Calu3 (cell line): ENCODE data around the gene B4GALT2. TPM values are rescaled to one million over a fixed set of nuclear protein-coding genes. Genes with fewer than 3 reads are reported as not detected.

Experiments used
- BruUV-seq: library from RNA; stranded (reverse); fragments of 400-500 nt; replicated peaks from 2 replicates; lab custom pipeline; 2021; lab: Mats Ljungman, UMichigan
- CTCF ChIA-PET: fragments of 300-600 bp; sonication (Branson Sonifier 250); formaldehyde crosslinking; loops from one replicate; lab custom pipeline; 2022; ENCODE audit warnings: antibody characterized with exemption; lab: Charles Lee
- DNase-seq: peaks from one replicate; pipeline ENCODE4 v3.0.0; 2022
- H3K27ac Mint-ChIP-seq: one replicate; pipeline ENCODE4 v1.8.0; 2022; ENCODE audit warnings: mixed read lengths; ENCODE audit not compliant: unreplicated experiment
- H3K27me3 Mint-ChIP-seq: one replicate; pipeline ENCODE4 v1.8.0; 2022; ENCODE audit warnings: mixed read lengths; ENCODE audit not compliant: unreplicated experiment
- H3K36me3 Mint-ChIP-seq: one replicate; pipeline ENCODE4 v1.8.0; 2022; ENCODE audit warnings: mild to moderate bottlenecking, moderate library complexity, mixed read lengths; ENCODE audit not compliant: insufficient read depth, unreplicated experiment
- H3K4me1 Mint-ChIP-seq: one replicate; pipeline ENCODE4 v1.8.0; 2022; ENCODE audit warnings: mild to moderate bottlenecking, low read depth, mixed read lengths; ENCODE audit not compliant: unreplicated experiment
- H3K4me3 Mint-ChIP-seq: one replicate; pipeline ENCODE4 v1.8.0; 2022; ENCODE audit warnings: mild to moderate bottlenecking, low read depth, moderate library complexity, mixed read lengths; ENCODE audit not compliant: unreplicated experiment
- H3K9me3 Mint-ChIP-seq: one replicate; pipeline ENCODE4 v1.8.0; 2022; ENCODE audit warnings: low read depth, mixed read lengths; ENCODE audit not compliant: unreplicated experiment
- intact Hi-C: fragments of 100-400 bp; cut with micrococcal nuclease; formaldehyde crosslinking; loops from one replicate; pipeline ENCODE4 v1.10.0; 2022; ENCODE audit not compliant: unreplicated experiment
- total RNA-seq: library from RNA; stranded (reverse); gene quantifications from 2 replicates; pipeline ENCODE4 v1.2.3, GENCODE V29; 2022
- TF ChIP-seq, protein P1 (sequence below): fragments of 200-600 bp; IDR thresholded peaks from one replicate; pipeline ENCODE4 v1.8.0; 2022; ENCODE audit warnings: antibody characterized with exemption; ENCODE audit not compliant: unreplicated experiment

Gene B4GALT2
- total RNA-seq, 1 experiment from 2014 or later = 50.9 TPM

- Mint-ChIP-seq H3K36me3 (peaks cover 5% of the 10 kb centered on the region), H3K27ac (no peak overlapping the region), H3K4me3 (no peak overlapping the region), H3K9me3 (no peaks in the 10 kb centered on the region), H3K27me3 (no peaks in the 10 kb centered on the region), H3K4me1 (peaks cover 9% of the 10 kb centered on the region)
- BruUV-seq = no TSS peak
- no peak for DNase-seq
- CTCF ChIA-PET = interaction anchor here (0.6 to 1.2 kb wide), 2 partner anchors 12 to 465 kb away, joined by 5 to 6 read pairs; no protein-coding TSS in a partner anchor
- intact Hi-C loops = no loop called here
- TF ChIP-seq, protein P1, sequence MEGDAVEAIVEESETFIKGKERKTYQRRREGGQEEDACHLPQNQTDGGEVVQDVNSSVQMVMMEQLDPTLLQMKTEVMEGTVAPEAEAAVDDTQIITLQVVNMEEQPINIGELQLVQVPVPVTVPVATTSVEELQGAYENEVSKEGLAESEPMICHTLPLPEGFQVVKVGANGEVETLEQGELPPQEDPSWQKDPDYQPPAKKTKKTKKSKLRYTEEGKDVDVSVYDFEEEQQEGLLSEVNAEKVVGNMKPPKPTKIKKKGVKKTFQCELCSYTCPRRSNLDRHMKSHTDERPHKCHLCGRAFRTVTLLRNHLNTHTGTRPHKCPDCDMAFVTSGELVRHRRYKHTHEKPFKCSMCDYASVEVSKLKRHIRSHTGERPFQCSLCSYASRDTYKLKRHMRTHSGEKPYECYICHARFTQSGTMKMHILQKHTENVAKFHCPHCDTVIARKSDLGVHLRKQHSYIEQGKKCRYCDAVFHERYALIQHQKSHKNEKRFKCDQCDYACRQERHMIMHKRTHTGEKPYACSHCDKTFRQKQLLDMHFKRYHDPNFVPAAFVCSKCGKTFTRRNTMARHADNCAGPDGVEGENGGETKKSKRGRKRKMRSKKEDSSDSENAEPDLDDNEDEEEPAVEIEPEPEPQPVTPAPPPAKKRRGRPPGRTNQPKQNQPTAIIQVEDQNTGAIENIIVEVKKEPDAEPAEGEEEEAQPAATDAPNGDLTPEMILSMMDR = no peak
Measured at GRCh38 chr1:44016890-44017400, 37.9 kb downstream of the B4GALT2 start.

- Mint-ChIP-seq H3K36me3 (peaks cover 11% of the 10 kb centered on the region), H3K4me3 (no peak overlapping the region), H3K27ac (no peak overlapping the region), H3K27me3 (no peaks in the 10 kb centered on the region), H3K4me1 (peaks cover 3% of the 10 kb centered on the region), H3K9me3 (no peaks in the 10 kb centered on the region)
- DNase-seq = no peak
- intact Hi-C loops = no loop called here
- no TSS peak for BruUV-seq
- CTCF ChIA-PET = no interaction called here
- TF ChIP-seq, protein P1 = no peak
Measured at GRCh38 chr1:44019466-44019948, 40.5 kb downstream of the B4GALT2 start.

GRCh38 chr1:44020464-44020863 is 41.5 kb downstream of the B4GALT2 start:
- no TSS peak for BruUV-seq
- no peak for DNase-seq
- Mint-ChIP-seq H3K4me1 (peaks cover 13% of the 10 kb centered on the region), H3K27ac (no peak overlapping the region), H3K9me3 (no peaks in the 10 kb centered on the region), H3K4me3 (no peak overlapping the region), H3K36me3 (peaks cover 18% of the 10 kb centered on the region), H3K27me3 (no peaks in the 10 kb centered on the region)
- TF ChIP-seq, protein P1 = no peak
- intact Hi-C loops = no loop called here
- CTCF ChIA-PET = interaction anchor here (1.0 kb wide), 1 partner anchor 10 kb away, joined by 3 read pairs; the partner anchor contains the start of gene SLC6A9

DNA sequence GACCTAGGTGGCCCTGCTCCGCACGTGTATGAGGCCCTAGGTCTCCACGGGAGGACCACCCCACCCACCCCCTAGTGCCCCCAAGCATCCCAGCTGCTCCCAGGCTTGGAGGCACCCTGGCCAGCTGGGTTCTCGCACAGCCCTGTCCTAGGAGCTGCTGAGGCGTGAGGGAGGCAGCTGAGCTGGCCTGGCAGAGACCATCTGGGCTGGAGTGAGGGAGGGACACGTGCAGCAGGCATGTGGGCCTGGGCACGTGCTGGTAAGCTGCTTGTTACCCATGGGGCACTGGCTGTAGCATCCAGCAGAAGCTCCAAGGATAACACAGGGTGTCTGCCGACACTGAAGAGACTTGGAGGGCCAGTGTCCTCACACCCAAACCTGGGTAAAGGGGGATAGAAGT is 42.1 kb downstream of the B4GALT2 start:
- H3K9me3 Mint-ChIP-seq = no peaks in the 10 kb centered on the region
- no peak for DNase-seq
- TF ChIP-seq, protein P1 = no peak
- H3K4me3 Mint-ChIP-seq = no peak overlapping the region
- CTCF ChIA-PET = interaction anchor here (1.0 kb wide), 1 partner anchor 10 kb away, joined by 3 read pairs; the partner anchor contains the start of gene SLC6A9
- H3K36me3 Mint-ChIP-seq = peaks cover 18% of the 10 kb centered on the region
- no peaks in the 10 kb centered on the region for H3K27me3 Mint-ChIP-seq
- no TSS peak for BruUV-seq
- intact Hi-C loops = no loop called here
- no peak overlapping the region for H3K27ac Mint-ChIP-seq
- H3K4me1 Mint-ChIP-seq = peaks cover 13% of the 10 kb centered on the region
